ENCODE data around the gene TRAPPC14. TPM values are rescaled to one million over a fixed set of nuclear protein-coding genes. Genes with fewer than 3 reads are reported as not detected.

Gene TRAPPC14
- total and polyA plus RNA-seq, 10 of the 15 experiments (the other 5 are each of a cell fraction or from before 2014, with no cell fraction given): 0.21 to 24.7 (median 7.5) TPM

GRCh38 chr7:100120733-100121036 lies 37.8 kb downstream of the TRAPPC14 start:
- H3K27me3 ChIP-seq (replicated peaks in 1 of 2; ENCODE audit: control insufficient read depth in 2 of 2, insufficient read depth in 2 of 2, low read length in 1 of 2): no peaks in the 10 kb centered on the region
- H3K9me3 ChIP-seq (replicated peaks; ENCODE audit: control insufficient read depth, insufficient read depth, low read length): no peaks in the 10 kb centered on the region
- DNase-seq (ENCODE audit: low read depth, low spot score): no peak
- no peaks in the 10 kb centered on the region for H4K20me1 ChIP-seq (ENCODE audit: control insufficient read depth, insufficient read depth)
- no peak for ATAC-seq
- BruUV-seq (replicated peaks): no TSS peak
- intact Hi-C loops (cut with micrococcal nuclease; ENCODE audit: unreplicated experiment) (no loop called here), in situ Hi-C loops (cut with MboI) (no loop called here)
- H2AFZ ChIP-seq (ENCODE audit: control insufficient read depth, low read depth, low read length): no peak overlapping the region
- H3K79me2 ChIP-seq (ENCODE audit: control insufficient read depth, insufficient read depth, low read length): peaks cover 10% of the 10 kb centered on the region
- FAIRE-seq: no peak
- H3K4me2 ChIP-seq (ENCODE audit: control insufficient read depth, insufficient read depth): peak overlapping the region; percentile 64
- no peaks in the 10 kb centered on the region; a peak in 1 of 4 replicates for H3K36me3 ChIP-seq (ENCODE audit: control insufficient read depth in 2 of 2, insufficient read depth in 2 of 2, low read length in 1 of 2)
- peak overlapping the region; percentile 82 for H3K4me3 ChIP-seq
- H3K4me1 ChIP-seq (ENCODE audit: control insufficient read depth, insufficient read depth, low read length): peaks cover 12% of the 10 kb centered on the region
- ChIA-PET POLR2A (interaction anchor here (0.6 to 1.6 kb wide), 4 partner anchors 9 to 61 kb away, joined by 3 to 5 read pairs (median 4); no protein-coding TSS in a partner anchor), CTCF (interaction anchor here (0.6 to 1.8 kb wide), 4 partner anchors 12 to 124 kb away, joined by 3 to 4 read pairs (median 4); partner anchors contain the start of gene AP4M1), RAD21 (ENCODE audit: unreplicated experiment) (interaction anchor here (0.8 to 1.2 kb wide), 2 partner anchors 12 to 38 kb away, joined by 3 read pairs; no protein-coding TSS in a partner anchor), SMC1A (ENCODE audit: uncharacterized antibody, unreplicated experiment) (interaction anchor here (1.4 to 1.6 kb wide), 3 partner anchors 9 to 207 kb away, joined by 3 to 4 read pairs (median 4); no protein-coding TSS in a partner anchor)
- H3K9ac ChIP-seq (ENCODE audit: control insufficient read depth, insufficient read depth, low read length): no peak overlapping the region
- 0% methylated on average over 1 of the region's 1 CpG for WGBS (ENCODE audit: insufficient coverage, insufficient replicate concordance, low lambda C conversion rate, missing lambda C conversion rate)
- H3K27ac ChIP-seq (ENCODE audit: control insufficient read depth, insufficient read depth): no peak overlapping the region
- TF ChIP-seq ZBTB11 (CRISPR knock-in tag; IDR thresholded peaks at IDR 0.05): no peak
- no peak for TF ChIP-seq PKNOX1 (IDR thresholded peaks at IDR 0.05)
- no peak for TF ChIP-seq RB1 (IDR thresholded peaks at IDR 0.05; ENCODE audit: borderline replicate concordance)
- TF ChIP-seq ZBED1 (IDR thresholded peaks at IDR 0.05; ENCODE audit: borderline replicate concordance): no peak
- TF ChIP-seq E4F1 (IDR thresholded peaks at IDR 0.05; ENCODE audit: borderline replicate concordance, partially characterized antibody): no peak
- TF ChIP-seq ZNF217 (IDR thresholded peaks at IDR 0.05): no peak
- no peak for TF ChIP-seq FOXM1 (IDR thresholded peaks at IDR 0.05; ENCODE audit: low read depth, low read length)
- no peak for TF ChIP-seq HDGF (IDR thresholded peaks at IDR 0.05)
- no peak for TF ChIP-seq SMC3 (IDR thresholded peaks at IDR 0.05; ENCODE audit: borderline replicate concordance, low read length)
- no peak for TF ChIP-seq ZNF384 (IDR thresholded peaks at IDR 0.05; ENCODE audit: borderline replicate concordance, low read depth, low read length)
- TF ChIP-seq POLR2A (IDR thresholded peaks at IDR 0.05; ENCODE audit: low read depth, low read length): no peak
- no peak for TF ChIP-seq SKIL (IDR thresholded peaks at IDR 0.05; ENCODE audit: low read depth, poor library complexity, severe bottlenecking)
- no peak for TF ChIP-seq PML (IDR thresholded peaks at IDR 0.05; ENCODE audit: low read length)

Data from GM12878 (cell line).